ENCODE measurements around the gene HOXB5. TPM values are rescaled to one million over a fixed set of nuclear protein-coding genes. Genes with fewer than 3 reads are reported as not detected.

HOXB5 gene
- total RNA-seq, 1 experiment from 2014 or later: 19.8 TPM

DNA sequence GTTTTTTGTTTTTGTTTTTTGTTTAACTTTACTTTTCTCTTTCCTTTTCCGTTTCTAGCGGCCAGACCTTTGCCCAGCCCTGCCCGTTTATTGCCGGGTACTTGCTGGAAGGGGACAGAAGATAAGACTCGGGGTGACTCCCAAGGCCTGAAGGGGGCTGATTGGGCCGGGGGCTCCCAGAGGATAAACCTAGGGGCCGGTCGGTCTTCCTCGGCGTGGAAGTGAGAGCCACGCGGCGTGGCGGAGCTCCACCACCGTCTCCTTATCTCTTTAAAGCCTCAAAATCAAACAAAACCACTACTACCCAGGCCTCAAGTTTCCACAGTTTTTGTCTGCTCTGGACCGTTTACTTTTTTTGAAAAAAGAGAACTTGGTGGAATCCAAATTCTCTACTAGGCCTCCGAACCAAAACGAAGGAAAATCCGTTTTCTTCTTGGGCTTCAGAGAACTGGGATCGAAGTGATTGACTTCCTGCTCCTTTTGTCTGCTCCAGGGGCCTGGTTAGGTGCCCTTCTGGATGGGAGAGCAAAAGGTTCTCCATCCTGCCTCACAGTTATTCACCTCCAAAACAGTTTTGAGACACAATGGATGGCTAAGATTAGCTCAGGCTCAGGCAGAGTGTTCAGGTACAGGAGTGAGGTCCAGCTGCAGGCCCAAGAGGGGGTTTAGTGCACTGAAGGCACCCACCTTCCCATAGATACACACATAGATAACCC, 41.1 kb upstream of the HOXB5 start:
- CTCF ChIA-PET: no interaction called here

More for the DNA sequence above, 41.1 kb upstream of the HOXB5 start:
- no peaks in the 10 kb centered on the region for H3K27me3 ChIP-seq (ENCODE audit: insufficient read depth, low read length)
- H3K9me3 ChIP-seq (ENCODE audit: control insufficient read depth in 1 of 2, insufficient read depth in 1 of 2, low read depth in 1 of 2, low read length in 2 of 2): no peaks in the 10 kb centered on the region
- RAD21 ChIA-PET (ENCODE audit: low non-redundant PET in 1 of 2, low total read pairs in 2 of 2, uncharacterized antibody in 2 of 2, unreplicated experiment in 2 of 2): no interaction called here
- intact Hi-C loops (cut with micrococcal nuclease): no loop called here
- H3K27ac ChIP-seq (ENCODE audit: low read depth, low read length): no peak overlapping the region
- H3K4me2 ChIP-seq (ENCODE audit: low read length): no peak overlapping the region
- no peaks in the 10 kb centered on the region for H4K20me1 ChIP-seq (ENCODE audit: insufficient read depth)
- no peak overlapping the region for H3K4me3 ChIP-seq (replicated peaks in 1 of 2; ENCODE audit: low read depth in 1 of 2, low read length in 2 of 2)
- ATAC-seq (no peak), DNase-seq (ENCODE audit: low read depth, low spot score) (no peak)
- TF ChIP-seq CBX3 (IDR thresholded peaks at IDR 0.05; ENCODE audit: low read depth) (no peak), CTCF (IDR thresholded peaks at IDR 0.05 in 2 of 3, conservative IDR thresholded peaks at IDR 0.05 in 1 of 3; ENCODE audit: borderline replicate concordance in 1 of 3, insufficient read depth in 1 of 3, low read depth in 2 of 3, low read length in 2 of 3) (no peak), SP1 (IDR thresholded peaks at IDR 0.05; ENCODE audit: low read depth) (no peak), POLR2A (IDR thresholded peaks at IDR 0.05; ENCODE audit: borderline replicate concordance, extremely low read depth, insufficient read depth, insufficient read length) (no peak), ELF1 (IDR thresholded peaks at IDR 0.05; ENCODE audit: borderline replicate concordance, low read depth) (no peak)
- POLR2A ChIA-PET: interaction anchor here (1.0 kb wide), 1 partner anchor 8 kb away, joined by 3 read pairs; the partner anchor contains the start of gene HOXB9
- H3K9me2 ChIP-seq (ENCODE audit: insufficient read depth): no peaks in the 10 kb centered on the region
- H3K9ac ChIP-seq (ENCODE audit: low read length): no peak overlapping the region
- BruUV-seq (replicated peaks): TSS peak; percentile 3
- peaks cover 43% of the 10 kb centered on the region for H3K79me2 ChIP-seq (ENCODE audit: insufficient read depth, low read length)
- peaks cover 14 to 26% of the 10 kb centered on the region in 2 experiments; a peak in 3 of 4 replicates for H3K36me3 ChIP-seq (ENCODE audit: control insufficient read depth in 1 of 2, insufficient read depth in 2 of 2, low read length in 2 of 2)
- H3K4me1 ChIP-seq (ENCODE audit: control insufficient read depth in 1 of 2, insufficient read depth in 2 of 2, low read length in 2 of 2): peaks cover 4 to 7% of the 10 kb centered on the region in 2 experiments; a peak in 3 of 4 replicates
- no peak overlapping the region for H2AFZ ChIP-seq (ENCODE audit: low read depth, low read length, poor library complexity, severe bottlenecking)

All from HCT116 (cell line).